NCI-H187 (cell line): ENCODE results near the gene RXRA.

Experiments used
- DNase-seq, 2 experiments: peaks; one replicate each; lab custom pipeline; 2025; lab: John Stamatoyannopoulos, UW

The RXRA gene

DNA sequence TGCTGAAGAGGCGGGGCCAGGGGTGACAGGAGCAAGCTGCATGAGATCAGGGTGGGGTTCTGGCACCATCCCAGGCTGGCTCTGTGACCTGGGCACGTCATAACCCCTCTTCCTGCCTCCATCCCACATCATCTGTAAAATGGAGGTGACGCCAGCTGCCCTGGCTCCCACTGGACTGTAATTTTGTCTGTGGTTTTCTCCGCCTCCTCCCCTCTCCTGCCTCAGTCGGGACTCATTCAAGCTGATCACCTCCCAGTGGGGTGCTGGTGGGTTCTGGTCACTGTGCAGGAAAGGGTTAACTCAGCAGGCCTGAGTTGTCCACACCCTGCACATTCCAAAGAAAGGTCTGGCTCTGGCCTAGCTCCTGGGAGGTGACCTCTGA, 128.2 kb downstream of the RXRA start:
- DNase-seq = no peak

DNA sequence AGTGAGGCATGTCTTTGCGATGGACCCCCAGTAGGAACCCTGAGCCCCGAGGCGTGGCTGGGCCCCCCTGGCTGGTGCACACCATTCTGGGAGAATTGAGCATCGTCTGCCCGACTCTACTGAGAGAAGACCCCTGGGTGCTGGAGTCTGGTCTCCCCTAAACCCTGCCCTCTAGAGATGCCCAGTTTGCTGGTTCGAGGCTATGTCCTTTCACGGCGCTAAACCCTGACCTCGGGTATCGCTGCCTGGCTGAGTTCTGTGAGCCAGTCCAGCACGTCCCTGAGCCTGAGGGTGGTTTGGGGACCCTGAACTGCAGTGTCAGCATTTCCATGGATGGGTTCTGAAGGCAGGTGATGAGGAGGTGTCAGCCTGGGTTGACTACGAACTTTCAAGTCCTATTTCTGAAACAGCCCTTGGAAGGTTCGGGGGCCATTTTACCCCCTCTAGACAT, 128.8 kb downstream of the RXRA start:
- no peak for DNase-seq

DNA sequence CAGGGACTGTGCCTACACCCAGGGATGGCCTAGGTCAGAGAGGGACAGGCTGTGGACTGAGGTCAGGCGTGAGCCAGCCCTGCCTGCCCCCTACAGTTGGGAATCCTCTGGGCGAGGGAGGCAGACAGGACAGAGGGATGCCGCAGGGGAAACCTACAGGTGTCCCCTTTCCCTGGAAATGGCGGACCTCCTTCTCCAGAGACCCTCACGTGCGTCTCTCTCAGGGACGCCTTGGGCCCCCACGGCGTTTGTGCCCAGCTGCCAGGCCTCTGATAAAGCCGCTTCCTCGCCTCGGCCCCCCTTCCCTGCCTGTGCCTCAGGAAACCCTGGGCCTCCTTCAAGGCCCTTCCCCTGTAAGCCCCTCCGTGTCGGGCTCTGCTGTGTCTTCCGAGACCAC, 129.3 kb downstream of the RXRA start:
- DNase-seq = no peak

DNA sequence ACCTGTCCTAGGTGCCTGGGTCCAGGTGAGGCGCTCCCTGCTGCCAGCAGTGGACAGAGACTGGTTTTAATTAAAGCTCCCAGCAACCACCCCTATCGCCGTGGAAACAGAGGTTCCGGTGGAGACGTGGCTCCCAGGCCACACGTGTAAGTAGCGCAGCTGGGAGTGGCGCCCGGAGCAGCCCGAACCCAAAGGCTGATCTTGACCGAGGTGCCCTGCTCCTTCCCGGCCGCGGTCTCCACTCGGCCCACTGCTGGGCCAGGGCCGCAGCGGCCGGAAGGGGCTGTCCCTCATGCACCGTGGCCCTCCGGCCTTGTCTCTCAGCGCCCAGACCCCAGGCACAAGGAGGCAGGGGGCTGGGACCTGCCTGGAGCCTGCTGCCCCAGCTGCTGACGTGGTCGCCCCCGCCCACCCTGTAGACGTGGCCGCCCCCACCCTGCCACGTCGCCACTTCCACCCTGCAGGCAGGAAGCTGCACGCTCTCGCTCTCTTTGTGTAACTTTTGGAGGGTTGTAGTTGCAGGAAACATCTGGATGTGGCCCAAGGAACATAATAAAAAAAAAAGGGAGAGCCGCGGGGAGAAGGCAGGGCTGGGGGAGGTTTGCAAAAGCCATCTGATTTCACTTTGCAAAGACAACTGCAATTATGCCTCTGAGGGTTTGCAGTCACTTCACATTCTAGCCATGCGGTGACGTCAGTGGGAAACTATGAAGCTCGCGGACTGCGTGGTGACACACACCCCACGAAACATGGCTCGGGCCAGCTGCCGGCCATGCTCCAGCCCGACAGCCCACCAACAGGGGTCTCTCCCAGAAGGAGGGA, 129.9 kb downstream of the RXRA start:
- no peak for DNase-seq

DNA sequence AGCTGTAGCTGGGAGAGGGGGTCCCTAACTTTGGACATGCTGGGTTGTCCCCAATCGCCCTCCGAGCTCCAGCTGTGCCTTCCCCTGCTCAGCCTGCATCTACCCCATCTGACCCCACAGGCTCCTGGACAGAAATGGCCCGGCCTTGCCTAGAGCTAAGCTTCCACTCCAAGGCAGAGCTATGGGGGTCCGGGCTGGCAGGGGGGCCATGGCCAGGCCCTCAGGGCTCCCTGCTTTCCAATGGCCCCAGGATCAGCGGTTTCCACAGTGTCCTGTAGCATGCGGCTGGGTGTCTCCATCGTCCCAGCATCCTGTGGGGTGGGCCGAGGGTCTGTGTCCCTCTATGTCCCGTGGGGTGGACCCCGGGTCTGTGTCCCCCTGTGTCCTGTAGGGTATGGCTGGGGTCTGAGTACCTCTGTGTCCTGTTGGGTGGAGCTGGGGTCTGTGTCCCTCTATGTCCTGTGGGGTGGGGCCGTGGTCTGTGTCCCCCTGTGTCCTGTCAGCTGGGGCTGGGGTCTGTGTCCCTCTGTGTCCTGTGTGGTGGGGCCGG, 130.6 kb downstream of the RXRA start:
- DNase-seq = no peak

DNA sequence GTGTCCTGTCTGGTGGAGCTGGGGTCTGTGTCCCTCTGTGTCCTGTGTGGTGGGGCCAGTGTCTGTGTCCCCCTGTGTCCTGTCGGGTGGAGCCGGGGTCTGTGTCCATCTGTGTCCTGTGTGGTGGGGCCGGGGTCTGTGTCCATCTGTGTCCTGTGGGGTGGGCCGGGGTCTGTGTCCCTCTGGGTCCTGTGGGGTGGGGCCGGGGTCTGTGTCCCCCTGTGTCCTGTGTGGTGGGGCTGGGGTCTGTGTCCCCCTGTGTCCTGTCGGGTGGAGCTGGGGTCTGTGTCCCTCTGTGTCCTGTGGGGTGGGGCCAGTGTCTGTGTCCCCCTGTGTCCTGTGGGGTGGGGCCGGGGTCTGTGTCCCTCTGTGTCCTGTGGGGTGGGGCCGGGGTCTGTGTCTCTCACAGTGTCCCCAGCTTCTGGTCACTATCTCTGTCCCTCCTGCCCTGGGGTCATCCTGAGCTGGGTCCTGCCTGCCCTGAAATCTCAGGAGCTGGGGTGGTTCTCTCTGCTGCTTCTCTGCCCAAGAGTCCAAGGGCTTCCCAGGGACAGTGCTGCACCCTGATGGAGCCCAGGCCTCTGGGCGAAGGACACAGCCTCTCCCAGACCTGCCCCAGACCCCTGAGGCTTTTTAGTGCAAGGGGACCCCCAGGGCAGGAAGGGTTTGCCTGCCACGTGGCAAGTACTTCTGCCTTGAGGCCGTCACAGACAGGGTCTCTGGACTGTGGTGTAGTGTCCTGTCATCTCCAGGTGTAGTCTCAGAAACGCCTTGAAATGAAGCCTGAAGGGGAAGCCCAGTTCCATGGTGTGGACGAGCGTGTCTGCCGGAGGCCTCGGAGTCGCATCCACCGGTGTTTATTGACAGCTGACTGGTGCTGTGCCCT, 131.3 kb downstream of the RXRA start:
- DNase-seq = no peak

DNA sequence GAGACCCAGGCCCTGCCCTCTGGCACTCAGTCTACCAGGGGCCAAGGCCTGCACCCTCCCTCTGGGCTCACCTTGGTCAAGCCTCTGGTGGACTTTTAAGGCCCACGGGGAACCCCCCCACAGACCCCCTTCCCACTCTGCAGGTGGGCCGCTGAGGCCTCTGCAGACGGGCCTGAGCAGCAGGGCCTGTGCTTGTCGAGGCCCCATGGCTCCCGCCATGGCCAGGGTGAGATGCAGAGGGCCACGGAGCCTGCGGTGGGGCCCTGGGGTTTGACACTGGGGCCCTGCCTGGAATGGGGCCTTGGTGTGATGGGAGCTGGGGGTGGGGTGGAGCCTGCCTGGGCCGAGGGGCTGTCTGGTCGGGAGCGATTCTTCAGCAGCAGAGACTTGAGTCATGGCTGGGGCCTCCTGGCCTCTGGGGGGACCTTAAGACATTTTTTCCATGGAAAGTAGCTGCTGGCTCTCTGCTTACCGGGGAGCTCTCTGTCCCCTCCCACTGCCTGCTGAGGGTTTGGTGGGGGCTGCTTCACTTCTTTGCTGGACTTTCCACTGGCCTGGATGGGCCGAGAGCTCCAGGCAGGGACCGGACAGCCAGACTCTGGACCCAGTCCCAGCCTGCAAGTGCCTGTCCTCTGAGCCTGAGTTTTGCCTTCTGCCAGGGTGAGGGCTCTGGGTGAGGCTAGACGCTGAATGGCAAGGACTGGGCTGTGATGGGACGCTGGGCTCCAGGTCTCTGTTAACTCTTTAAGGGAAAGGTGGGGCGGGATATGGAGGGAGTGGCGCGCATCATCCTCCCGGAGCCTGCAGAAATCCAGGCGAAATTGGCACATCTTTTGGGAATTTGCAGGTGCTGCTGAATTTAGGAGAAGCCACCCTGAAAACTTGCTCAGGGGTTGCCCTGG, 132.2 kb downstream of the RXRA start:
- no peak for DNase-seq

DNA sequence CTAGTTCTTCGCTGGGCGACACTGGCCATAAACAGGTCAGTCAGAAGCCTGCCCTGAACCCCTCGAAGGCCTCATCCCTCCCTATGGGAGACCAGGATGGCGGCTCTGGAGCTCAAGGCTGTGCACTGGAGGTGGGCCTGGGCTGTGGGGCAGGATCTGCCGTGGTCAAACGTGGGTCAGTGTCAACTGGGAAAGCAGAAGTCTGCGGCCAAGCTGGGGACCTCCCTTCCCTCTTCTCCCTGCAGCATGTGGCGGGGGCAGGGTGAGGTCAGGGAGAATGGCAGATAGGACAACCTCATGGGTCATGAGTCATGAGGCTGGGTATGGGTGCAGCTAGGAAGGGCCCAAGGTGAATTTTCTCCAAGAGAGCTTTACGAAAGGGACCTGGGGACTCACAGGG, 132.9 kb downstream of the RXRA start:
- no peak for DNase-seq

DNA sequence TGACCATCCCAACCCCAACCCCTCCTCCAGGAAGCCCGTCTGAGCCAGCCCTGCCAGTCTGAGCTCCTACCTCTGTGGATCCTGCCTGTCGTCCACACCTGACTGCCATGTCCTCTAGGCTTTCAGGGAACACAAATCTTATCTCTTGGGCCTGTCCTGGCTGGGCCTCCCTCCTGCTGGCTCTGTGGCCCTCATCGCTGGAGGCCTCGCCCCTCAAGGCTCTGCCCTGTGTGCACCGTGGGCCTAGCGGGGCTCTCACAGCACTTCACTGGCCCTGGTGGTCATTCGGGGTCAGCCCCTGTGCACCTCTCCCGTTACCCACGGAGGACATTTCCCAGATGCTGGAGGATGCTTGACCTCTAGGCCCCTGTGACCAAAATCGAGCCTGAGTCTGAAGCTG, 133.3 kb downstream of the RXRA start:
- no peak for DNase-seq

DNA sequence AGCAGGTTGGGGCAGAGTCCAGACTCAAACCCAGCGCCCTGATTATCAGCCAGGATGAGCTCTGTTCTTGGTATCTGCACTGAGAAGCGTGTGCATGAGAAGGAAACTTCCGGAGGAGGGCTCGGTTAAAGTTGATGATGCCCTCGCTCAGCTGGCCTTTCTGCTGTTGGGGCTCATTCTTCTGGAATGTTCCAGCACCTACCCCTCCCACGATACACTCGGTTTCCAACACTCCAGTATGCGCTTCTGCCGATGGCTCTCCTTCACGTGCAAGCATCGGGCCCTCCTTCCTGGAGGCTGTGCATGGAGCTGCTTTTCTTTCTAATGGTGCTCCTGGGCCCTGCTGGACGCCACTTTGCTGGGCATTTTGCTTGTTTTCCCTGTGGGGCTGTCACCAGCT, 134.0 kb downstream of the RXRA start:
- no peak for DNase-seq

DNA sequence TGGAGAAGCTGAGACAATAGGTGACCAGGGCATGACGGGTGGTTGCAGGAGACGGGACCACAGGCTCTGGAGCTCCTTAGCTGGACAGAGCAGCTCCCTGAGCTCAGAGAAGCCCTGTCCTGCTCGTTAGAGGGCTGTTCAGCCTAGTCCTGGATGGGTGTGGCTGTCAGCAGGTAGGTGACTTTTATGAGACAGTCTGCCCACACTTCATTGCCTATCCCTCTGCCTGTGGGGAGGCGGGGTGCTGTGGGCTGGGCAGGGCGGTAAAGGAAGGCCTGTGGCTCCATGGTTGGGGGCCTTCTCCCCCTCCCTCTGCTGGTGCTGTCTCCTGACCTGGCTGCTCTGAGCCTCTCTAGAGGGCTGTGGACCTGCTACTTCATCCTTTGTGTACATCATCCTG, 134.6 kb downstream of the RXRA start:
- no peak for DNase-seq

DNA sequence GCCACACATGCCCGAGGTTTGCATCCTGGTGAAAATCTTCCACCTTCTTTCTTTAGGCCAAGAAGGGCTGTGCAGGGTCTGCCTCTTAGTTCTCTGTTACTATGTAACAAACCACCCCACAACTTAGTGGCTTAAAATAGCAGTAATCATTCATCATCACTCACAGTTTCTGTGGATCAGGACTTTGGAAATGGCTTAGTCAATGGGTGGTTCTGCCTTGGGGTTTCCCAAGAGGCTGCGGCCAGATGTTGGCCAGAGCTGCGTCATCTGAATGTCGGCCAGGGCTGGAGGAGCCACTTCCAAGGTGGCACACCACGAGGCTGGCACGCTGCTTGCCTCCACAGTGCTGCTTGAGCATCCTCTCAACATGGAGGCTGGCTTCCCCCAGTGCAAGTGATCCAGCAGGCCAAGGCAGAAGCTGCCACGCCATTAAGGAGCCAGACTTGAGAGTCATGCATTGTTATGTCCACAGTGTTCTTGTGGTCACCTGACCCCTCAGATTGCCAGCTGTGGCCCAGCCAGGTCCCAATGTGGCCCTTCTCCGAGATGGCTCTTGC, 135.2 kb downstream of the RXRA start:
- no peak for DNase-seq

DNA sequence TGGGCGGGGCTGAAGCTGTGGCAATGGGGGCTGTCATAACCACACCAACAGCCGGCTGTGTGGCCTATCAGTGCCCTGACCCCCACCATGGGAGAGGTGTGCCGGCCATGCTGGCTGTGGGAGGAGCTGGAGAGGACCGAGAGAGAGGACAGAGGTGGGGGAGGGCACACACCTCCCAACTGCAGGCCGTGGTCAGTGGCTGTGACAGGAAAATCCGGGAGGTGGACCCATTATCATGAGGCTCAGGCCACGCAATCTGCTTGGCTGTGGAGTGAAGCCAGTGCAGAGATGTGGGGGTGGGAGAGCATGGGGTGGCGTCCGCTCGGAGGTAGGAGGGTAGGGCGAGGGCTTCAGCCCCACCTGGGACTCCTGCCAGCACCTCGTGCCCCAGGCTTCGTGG, 136.1 kb downstream of the RXRA start:
- DNase-seq = no peak

DNA sequence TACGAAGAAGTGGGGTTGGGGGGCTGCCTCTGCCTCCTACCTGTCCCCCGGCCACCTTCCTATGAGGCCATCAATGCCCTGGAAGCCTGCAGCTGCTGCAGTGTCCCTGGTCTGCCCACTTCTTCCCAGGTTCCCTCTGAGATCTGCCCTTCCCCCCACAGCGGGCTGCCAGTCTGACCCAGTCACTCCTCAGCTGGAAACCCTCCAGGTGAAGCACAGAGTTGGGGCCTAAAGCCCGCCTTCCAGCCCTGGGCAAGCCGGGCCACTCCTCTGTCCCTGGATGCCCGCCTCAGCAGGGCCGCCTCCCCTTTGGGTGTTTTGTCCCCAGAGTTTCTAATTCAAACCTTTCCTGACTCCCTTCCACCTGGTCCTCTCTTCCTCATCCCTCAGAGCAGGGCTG, 137.0 kb downstream of the RXRA start:
- DNase-seq = no peak

DNA sequence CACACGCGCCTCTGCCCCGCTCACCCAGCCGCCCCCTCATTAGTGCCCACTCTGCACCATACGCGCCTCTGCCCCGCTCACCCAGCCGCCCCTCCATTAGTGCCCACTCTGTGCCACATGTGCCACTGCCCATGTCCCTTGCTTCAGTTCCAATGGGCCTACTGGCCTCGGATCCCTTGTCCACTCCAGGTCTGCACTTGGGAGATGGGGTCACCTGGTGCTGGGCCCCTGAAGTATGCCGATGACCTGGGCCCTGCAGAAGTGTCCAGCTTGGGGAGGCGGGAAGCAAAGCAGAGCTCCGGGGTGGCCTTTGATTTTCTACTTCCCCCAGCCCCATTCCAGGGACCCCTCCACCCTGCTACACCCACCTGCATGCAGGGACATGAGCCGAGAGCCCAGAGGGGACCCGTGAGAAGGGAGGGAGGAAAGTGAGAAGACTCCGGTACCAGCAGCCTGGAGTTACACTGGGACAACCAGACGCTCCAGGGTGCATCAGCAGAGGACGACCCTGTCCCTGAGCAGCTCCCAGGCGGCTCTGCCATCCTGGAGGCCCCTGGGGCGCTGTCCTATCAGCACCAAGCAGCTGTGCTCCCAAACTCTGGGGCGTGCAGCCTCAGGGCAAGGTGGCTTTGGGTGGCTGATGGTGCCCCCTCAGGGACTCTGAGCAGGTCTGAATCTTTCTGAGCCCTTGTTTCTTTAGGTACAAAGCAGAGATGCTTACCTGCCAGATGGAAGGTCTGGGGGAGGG, 140.8 kb downstream of the RXRA start:
- DNase-seq = no peak

DNA sequence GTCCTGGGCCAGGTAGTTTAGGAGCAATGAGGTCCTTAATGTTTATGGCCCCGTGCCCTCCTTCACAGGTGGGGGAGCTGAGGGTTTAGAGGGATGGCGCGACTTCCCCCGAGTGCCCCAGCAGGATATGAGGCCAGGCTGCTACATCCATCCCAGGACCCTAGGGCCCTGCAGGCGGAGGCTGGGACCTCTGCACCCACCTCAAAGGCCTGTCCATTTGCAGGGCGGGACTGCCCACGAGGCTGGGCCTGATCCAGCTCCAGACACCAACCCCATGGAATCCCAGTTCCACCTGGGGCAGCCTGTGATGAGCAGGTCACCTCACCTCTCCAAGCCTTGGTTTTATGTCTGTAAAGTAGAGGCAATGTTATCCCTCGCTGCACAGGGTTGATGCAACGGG, 142.1 kb downstream of the RXRA start:
- DNase-seq = no peak

DNA sequence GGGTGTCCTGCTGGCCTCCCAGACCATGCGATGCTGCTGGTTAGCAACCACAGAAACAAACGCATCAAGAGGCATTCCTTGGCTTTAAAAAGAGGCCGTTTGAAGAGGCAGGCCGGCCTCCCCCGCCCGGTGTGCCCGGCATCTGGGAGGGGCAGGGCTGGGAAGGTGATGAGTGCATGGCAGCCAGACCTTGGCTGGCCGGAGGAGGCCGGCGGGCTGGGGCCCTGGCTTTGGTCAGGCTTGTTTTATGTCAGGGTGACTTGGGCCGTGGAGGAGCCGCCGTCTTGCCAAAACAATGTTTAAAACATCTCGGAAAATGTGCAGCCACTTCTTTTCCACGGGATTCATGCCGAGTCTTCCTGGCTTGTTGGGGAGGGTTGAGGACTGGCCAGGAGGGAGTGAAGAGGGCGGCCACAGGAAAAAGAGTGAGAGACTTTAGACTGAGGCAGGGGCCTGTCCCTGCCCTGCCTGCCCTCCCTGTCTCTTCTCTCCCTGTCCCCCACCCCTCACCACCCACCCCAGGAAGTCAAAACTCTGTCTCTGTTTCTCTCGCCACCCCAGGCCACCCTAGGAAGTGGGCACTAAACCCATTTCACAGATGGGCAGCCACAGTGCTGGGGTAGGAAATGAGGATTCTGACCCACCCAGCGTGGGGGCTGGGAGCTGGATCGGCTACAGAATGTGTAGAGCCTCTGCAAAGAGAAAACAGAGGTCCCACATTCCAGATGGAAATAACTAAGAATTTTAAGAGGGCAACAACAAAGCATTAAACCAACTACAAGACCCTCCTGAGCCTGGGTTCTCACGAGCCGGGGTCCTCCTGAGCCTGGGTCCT, 143.0 kb downstream of the RXRA start:
- DNase-seq = no peak

DNA sequence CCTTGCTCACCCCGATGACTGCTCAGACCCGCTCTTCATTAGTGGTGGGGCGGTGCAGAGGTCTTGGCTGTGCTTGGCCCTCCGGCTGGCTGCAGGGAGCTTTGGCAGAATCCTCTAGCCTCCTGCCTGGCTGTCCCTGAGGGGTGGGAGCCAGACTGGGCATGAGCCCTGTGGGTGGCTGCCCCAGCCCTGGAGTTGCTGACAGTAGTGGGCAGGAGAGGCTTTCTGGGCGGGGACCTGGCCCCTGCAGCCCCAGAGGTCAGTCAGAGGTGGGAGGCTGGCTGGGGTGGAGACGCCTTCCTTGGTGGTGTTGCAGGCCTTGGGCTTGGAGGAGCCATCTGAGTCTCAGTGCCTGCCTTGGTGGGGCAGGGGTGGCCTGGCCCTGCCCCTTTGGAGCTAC, 146.0 kb downstream of the RXRA start:
- no peak for DNase-seq

DNA sequence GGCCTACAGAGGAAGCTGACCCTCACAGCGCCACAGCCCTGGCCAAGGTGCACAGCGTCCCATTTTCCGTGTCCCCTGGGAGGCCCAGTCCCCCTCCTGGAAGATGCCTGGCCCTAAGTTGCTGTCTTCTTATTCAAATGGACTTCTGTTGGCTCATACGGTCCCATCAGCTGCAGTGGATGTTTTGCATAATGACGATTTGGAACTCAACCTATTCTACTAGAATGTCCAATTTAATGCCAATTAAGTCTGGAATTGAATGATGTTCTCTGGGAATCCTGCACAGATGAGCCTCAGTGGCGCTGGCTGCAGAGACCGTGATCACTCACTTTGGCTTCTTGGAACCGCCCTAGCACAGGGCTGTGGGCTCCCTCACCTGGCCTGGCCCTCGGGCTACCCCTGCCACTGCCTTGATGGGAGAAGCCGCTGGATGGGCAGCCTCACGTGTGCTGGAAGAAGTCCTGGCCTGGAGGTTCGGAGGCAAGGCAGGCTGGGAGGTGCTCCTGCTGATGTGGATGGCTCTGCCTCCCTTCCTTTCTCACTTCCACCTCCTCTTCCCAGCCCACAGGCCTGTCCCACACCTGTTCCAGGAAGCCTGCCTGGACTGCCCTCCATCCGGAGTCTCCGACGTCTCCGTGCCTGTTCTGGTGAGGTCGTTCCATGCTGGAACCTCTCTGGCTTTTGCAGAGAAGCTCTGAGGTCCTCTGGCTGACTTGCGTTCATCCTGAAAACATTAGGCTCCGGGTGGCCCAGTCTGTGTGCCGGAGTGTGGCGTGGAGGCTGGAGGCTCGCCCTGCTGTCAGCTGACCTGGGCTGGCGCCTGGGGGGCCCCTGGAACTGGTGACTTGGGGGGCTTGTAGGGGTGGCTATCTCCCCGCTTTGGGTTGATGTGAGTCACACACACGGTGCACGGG, 147.1 kb downstream of the RXRA start:
- no peak for DNase-seq
